ENCODE measurements around the gene SNF8. TPM values are rescaled to one million over a fixed set of nuclear protein-coding genes. Genes with fewer than 3 reads are reported as not detected.

Gene SNF8
- total and polyA plus RNA-seq, 2 donors (not counting 3 experiments of a cell fraction or from before 2014, with no cell fraction given): 166 to 194 TPM

GRCh38 chr17:48883171-48883570 lies 61.5 kb downstream of the SNF8 start:
- no TSS peak for BruUV-seq (replicated peaks)
- no peaks in the 10 kb centered on the region for H3K27me3 ChIP-seq (ENCODE audit: control insufficient read depth in 2 of 2, insufficient read depth in 2 of 2, low read length in 2 of 2)
- TF ChIP-seq EZH2 (IDR thresholded peaks at IDR 0.05; ENCODE audit: borderline replicate concordance, low read depth, low read length, severe bottlenecking) (no peak), MAX (IDR thresholded peaks at IDR 0.05; ENCODE audit: insufficient read depth, insufficient read length) (no peak), CTCF (IDR thresholded peaks at IDR 0.05; ENCODE audit: extremely low read depth in 1 of 2, insufficient read depth in 1 of 2, low read depth in 1 of 2, low read length in 2 of 2) (no peak), MYC (IDR thresholded peaks at IDR 0.05; ENCODE audit: low read depth, low read length) (no peak)
- H4K20me1 ChIP-seq (replicated peaks; ENCODE audit: control insufficient read depth, extremely low read depth, insufficient read depth, low read length): no peaks in the 10 kb centered on the region
- H3K36me3 ChIP-seq (ENCODE audit: control insufficient read depth in 2 of 2, extremely low read depth in 1 of 2, insufficient read depth in 2 of 2, low read length in 2 of 2): no peaks in the 10 kb centered on the region
- H3K9me3 ChIP-seq (replicated peaks; ENCODE audit: control insufficient read depth, insufficient read depth, low read length): no peaks in the 10 kb centered on the region
- FAIRE-seq (no peak), DNase-seq (ENCODE audit: low read depth, low spot score) (no peak)
- intact Hi-C loops (cut with micrococcal nuclease) (no loop called here), dilution Hi-C loops (cut with MboI; ENCODE audit: extremely low pct_ligation_motif_present, low sequenced_read_pairs) (no loop called here)
- no peaks in the 10 kb centered on the region for H3K4me1 ChIP-seq (ENCODE audit: control insufficient read depth, extremely low read depth, insufficient read depth, low read length)
- H3K9me1 ChIP-seq (replicated peaks; ENCODE audit: control insufficient read depth, extremely low read depth, insufficient read depth, low read length): no peaks in the 10 kb centered on the region
- H3K4me3 ChIP-seq (replicated peaks in 1 of 3; ENCODE audit: insufficient read depth in 1 of 3, low read depth in 1 of 3, low read length in 3 of 3): no peak overlapping the region
- no peak overlapping the region for H3K9ac ChIP-seq (replicated peaks; ENCODE audit: extremely low read depth, insufficient read depth, low read length)
- H2AFZ ChIP-seq (ENCODE audit: low read depth, low read length): no peak overlapping the region
- no peaks in the 10 kb centered on the region for H3K79me2 ChIP-seq (ENCODE audit: control insufficient read depth, insufficient read depth, low read length)
- ChIA-PET CTCF (interaction anchor here (1.4 to 20.8 kb wide), 8 partner anchors 10 to 212 kb away, joined by 3 to 1186 read pairs (median 7); partner anchors contain the start of genes ATP5MC1 and TTLL6), POLR2A (no interaction called here)
- H3K27ac ChIP-seq (ENCODE audit: insufficient read depth, low read depth, low read length): no peak overlapping the region
- no peak overlapping the region for H3K4me2 ChIP-seq (ENCODE audit: insufficient read depth, low read length)

GRCh38 chr17:48882272-48882671 lies 62.4 kb downstream of the SNF8 start:
- no peak for DNase-seq (ENCODE audit: low read depth, low spot score)
- no peak overlapping the region for H3K27ac ChIP-seq (ENCODE audit: insufficient read depth, low read depth, low read length)
- no peak for FAIRE-seq
- intact Hi-C loops (cut with micrococcal nuclease): no loop called here
- no peak overlapping the region for H3K4me3 ChIP-seq (replicated peaks in 1 of 3; ENCODE audit: insufficient read depth in 1 of 3, low read depth in 1 of 3, low read length in 3 of 3)
- dilution Hi-C loops (cut with MboI; ENCODE audit: extremely low pct_ligation_motif_present, low sequenced_read_pairs): no loop called here
- H3K9ac ChIP-seq (replicated peaks; ENCODE audit: extremely low read depth, insufficient read depth, low read length): no peak overlapping the region
- no peaks in the 10 kb centered on the region for H3K9me1 ChIP-seq (replicated peaks; ENCODE audit: control insufficient read depth, extremely low read depth, insufficient read depth, low read length)
- no peak for TF ChIP-seq GATA2 (IDR thresholded peaks at IDR 0.05; ENCODE audit: insufficient read depth, insufficient read length, low read depth, low read length)
- no peak for TF ChIP-seq MYC (IDR thresholded peaks at IDR 0.05; ENCODE audit: low read depth, low read length)
- TF ChIP-seq FOS (IDR thresholded peaks at IDR 0.05; ENCODE audit: borderline replicate concordance, insufficient read depth, low read length): no peak
- no peak for TF ChIP-seq POLR2A (IDR thresholded peaks at IDR 0.05; ENCODE audit: low read depth, low read length)
- TF ChIP-seq JUN (IDR thresholded peaks at IDR 0.05; ENCODE audit: borderline replicate concordance, insufficient read depth, insufficient read length, low read depth): no peak
- no peak for TF ChIP-seq POLR2AphosphoS5 (IDR thresholded peaks at IDR 0.05; ENCODE audit: insufficient read depth, low read depth, low read length)
- TF ChIP-seq CTCF (IDR thresholded peaks at IDR 0.05; ENCODE audit: extremely low read depth in 1 of 2, insufficient read depth in 1 of 2, low read depth in 1 of 2, low read length in 2 of 2): no peak
- no peak for TF ChIP-seq EZH2 (IDR thresholded peaks at IDR 0.05; ENCODE audit: borderline replicate concordance, low read depth, low read length, severe bottlenecking)
- TF ChIP-seq MAX (IDR thresholded peaks at IDR 0.05; ENCODE audit: insufficient read depth, insufficient read length): no peak
- POLR2A ChIA-PET: no interaction called here
- H3K4me2 ChIP-seq (ENCODE audit: insufficient read depth, low read length): no peak overlapping the region
- H4K20me1 ChIP-seq (replicated peaks; ENCODE audit: control insufficient read depth, extremely low read depth, insufficient read depth, low read length): no peaks in the 10 kb centered on the region
- H3K9me3 ChIP-seq (replicated peaks; ENCODE audit: control insufficient read depth, insufficient read depth, low read length): no peaks in the 10 kb centered on the region
- no peaks in the 10 kb centered on the region for H3K4me1 ChIP-seq (ENCODE audit: control insufficient read depth, extremely low read depth, insufficient read depth, low read length)
- H2AFZ ChIP-seq (ENCODE audit: low read depth, low read length): no peak overlapping the region
- H3K36me3 ChIP-seq (ENCODE audit: control insufficient read depth in 2 of 2, extremely low read depth in 1 of 2, insufficient read depth in 2 of 2, low read length in 2 of 2): no peaks in the 10 kb centered on the region
- H3K27me3 ChIP-seq (ENCODE audit: control insufficient read depth in 2 of 2, insufficient read depth in 2 of 2, low read length in 2 of 2): no peaks in the 10 kb centered on the region
- H3K79me2 ChIP-seq (ENCODE audit: control insufficient read depth, insufficient read depth, low read length): no peaks in the 10 kb centered on the region
- BruUV-seq (replicated peaks): no TSS peak
- CTCF ChIA-PET: interaction anchor here (1.5 to 20.8 kb wide), 4 partner anchors 68 to 204 kb away, joined by 3 to 1186 read pairs (median 10); partner anchors contain the start of gene TTLL6
